Measurements from ENCODE around the gene IMMP2L.

Gene IMMP2L

DNA sequence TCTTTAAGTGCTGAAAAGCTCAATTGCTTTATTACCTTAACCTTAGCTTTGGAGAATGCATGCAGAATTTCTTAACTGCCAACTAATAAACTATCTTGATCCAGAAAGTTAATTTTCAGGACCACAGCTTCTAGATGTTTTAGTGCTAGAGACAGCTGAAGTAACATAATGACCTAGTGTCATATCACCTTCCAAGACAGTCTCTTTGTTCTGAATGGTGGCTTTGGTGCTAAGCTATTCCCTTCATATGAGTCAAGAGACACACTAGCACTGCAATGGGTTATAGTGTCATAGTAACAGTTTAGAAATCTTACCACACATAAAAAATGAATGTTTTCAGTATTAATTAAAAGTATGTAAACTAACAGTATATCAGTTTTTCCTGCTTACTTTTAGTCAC lies 586.8 kb downstream of the IMMP2L start:
- TF ChIP-seq, protein P1, sequence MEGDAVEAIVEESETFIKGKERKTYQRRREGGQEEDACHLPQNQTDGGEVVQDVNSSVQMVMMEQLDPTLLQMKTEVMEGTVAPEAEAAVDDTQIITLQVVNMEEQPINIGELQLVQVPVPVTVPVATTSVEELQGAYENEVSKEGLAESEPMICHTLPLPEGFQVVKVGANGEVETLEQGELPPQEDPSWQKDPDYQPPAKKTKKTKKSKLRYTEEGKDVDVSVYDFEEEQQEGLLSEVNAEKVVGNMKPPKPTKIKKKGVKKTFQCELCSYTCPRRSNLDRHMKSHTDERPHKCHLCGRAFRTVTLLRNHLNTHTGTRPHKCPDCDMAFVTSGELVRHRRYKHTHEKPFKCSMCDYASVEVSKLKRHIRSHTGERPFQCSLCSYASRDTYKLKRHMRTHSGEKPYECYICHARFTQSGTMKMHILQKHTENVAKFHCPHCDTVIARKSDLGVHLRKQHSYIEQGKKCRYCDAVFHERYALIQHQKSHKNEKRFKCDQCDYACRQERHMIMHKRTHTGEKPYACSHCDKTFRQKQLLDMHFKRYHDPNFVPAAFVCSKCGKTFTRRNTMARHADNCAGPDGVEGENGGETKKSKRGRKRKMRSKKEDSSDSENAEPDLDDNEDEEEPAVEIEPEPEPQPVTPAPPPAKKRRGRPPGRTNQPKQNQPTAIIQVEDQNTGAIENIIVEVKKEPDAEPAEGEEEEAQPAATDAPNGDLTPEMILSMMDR (conservative IDR thresholded peaks at IDR 0.05; ENCODE audit: low read length): no peak
- no peak for TF ChIP-seq EZH2phosphoT487 (IDR thresholded peaks at IDR 0.05; ENCODE audit: borderline replicate concordance)
- Histone ChIP-seq H4K20me1 (ENCODE audit: insufficient read depth, low read length, poor library complexity, severe bottlenecking) (no peaks in the 10 kb centered on the region), H3K4me3 (ENCODE audit: low read length, poor library complexity, severe bottlenecking) (no peak overlapping the region), H3K4me2 (ENCODE audit: low read depth, low read length, poor library complexity, severe bottlenecking) (no peak overlapping the region), H3K4me1 (ENCODE audit: insufficient read depth, low read length, poor library complexity, severe bottlenecking) (peaks cover 11% of the 10 kb centered on the region), H3K9ac (ENCODE audit: low read depth, low read length, poor library complexity, severe bottlenecking) (no peak overlapping the region), H2AFZ (ENCODE audit: low read length) (no peak overlapping the region), H3K79me2 (ENCODE audit: insufficient read depth, low read length) (no peaks in the 10 kb centered on the region), H3F3A (ENCODE audit: low read depth) (no peaks in the 10 kb centered on the region), H3K36me3 (ENCODE audit: insufficient read depth, low read length) (no peaks in the 10 kb centered on the region), H3K9me2 (replicated peaks; ENCODE audit: low read depth, low read length) (no peaks in the 10 kb centered on the region), H3K9me3 (ENCODE audit: insufficient read depth, low read depth, low read length) (no peaks in the 10 kb centered on the region), H3K27me3 (ENCODE audit: insufficient read depth, low read length, poor library complexity, severe bottlenecking) (no peaks in the 10 kb centered on the region)

DNA sequence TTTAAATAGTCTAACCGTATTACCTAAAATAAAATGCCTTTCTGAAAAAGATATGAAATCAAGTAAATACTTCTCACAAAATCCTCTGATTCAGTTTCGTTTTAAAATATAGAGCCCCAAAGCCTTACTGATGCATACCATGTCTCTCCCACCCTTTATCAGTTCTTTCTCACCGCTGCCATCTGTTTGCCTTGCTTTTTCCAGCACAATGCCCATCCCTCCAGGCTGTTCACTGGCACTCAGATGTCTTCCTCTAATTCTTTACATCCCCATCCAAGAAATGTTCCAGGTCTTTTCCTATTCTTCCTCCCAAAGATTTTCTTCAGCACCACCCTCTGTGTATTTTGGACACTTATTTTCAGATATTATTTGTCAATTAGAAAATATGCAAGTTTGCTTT lies 587.9 kb downstream of the IMMP2L start:
- Histone ChIP-seq H3F3A (ENCODE audit: low read depth) (no peaks in the 10 kb centered on the region), H3K9me2 (replicated peaks; ENCODE audit: low read depth, low read length) (no peaks in the 10 kb centered on the region), H3K36me3 (ENCODE audit: insufficient read depth, low read length) (no peaks in the 10 kb centered on the region), H3K79me2 (ENCODE audit: insufficient read depth, low read length) (no peaks in the 10 kb centered on the region), H3K4me1 (ENCODE audit: insufficient read depth, low read length, poor library complexity, severe bottlenecking) (peaks cover 11% of the 10 kb centered on the region), H4K20me1 (ENCODE audit: insufficient read depth, low read length, poor library complexity, severe bottlenecking) (no peaks in the 10 kb centered on the region), H3K4me2 (ENCODE audit: low read depth, low read length, poor library complexity, severe bottlenecking) (no peak overlapping the region), H3K4me3 (ENCODE audit: low read length, poor library complexity, severe bottlenecking) (no peak overlapping the region), H3K9ac (ENCODE audit: low read depth, low read length, poor library complexity, severe bottlenecking) (no peak overlapping the region), H3K27me3 (ENCODE audit: insufficient read depth, low read length, poor library complexity, severe bottlenecking) (no peaks in the 10 kb centered on the region), H2AFZ (ENCODE audit: low read length) (no peak overlapping the region), H3K9me3 (ENCODE audit: insufficient read depth, low read depth, low read length) (no peaks in the 10 kb centered on the region)
- TF ChIP-seq EZH2phosphoT487 (IDR thresholded peaks at IDR 0.05; ENCODE audit: borderline replicate concordance): no peak
- TF ChIP-seq, protein P1 (conservative IDR thresholded peaks at IDR 0.05; ENCODE audit: low read length): no peak

DNA sequence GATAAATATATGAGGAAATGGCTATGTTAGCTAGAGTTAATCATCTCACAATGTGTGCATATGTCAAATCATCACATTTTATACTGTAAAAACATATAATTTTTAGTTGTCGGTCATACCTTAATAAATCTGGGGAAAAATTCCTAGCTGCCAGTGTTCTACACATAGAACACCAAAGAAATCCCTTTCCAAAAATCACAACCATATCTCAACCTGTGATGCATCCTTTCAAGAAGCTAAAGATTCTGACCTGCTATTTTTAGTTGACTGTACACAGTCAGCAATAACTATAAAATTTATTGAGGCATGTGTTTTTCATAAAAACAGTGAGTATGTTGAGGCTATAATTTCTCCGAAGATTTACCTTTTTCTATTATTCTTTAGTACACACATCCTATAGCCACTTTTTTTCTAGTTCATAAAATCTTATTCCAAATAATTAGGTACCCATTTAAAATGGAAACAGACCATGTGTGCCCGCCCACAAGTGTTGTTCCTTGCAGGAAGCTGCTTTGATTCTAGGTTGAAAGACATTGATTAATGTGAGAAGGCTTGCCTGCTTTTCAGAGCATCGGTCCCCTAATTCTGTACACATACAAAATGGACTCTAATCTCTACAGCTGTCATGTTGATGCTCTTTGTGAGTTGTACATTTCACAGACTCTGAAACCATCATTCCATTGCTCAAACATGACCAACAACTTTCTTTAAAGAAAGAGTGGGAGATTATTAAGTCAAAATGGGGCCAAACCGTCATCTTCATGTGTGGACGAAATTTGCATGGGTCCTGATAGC lies 588.9 kb downstream of the IMMP2L start:
- Histone ChIP-seq H4K20me1 (ENCODE audit: insufficient read depth, low read length, poor library complexity, severe bottlenecking) (no peaks in the 10 kb centered on the region), H3K79me2 (ENCODE audit: insufficient read depth, low read length) (no peaks in the 10 kb centered on the region)

More for the DNA sequence above, 588.9 kb downstream of the IMMP2L start:
- Histone ChIP-seq H3K9me2 (replicated peaks; ENCODE audit: low read depth, low read length) (no peaks in the 10 kb centered on the region), H3K9ac (ENCODE audit: low read depth, low read length, poor library complexity, severe bottlenecking) (no peak overlapping the region), H3K4me3 (ENCODE audit: low read length, poor library complexity, severe bottlenecking) (no peak overlapping the region), H3K4me2 (ENCODE audit: low read depth, low read length, poor library complexity, severe bottlenecking) (no peak overlapping the region), H3K36me3 (ENCODE audit: insufficient read depth, low read length) (no peaks in the 10 kb centered on the region), H2AFZ (ENCODE audit: low read length) (no peak overlapping the region), H3K9me3 (ENCODE audit: insufficient read depth, low read depth, low read length) (no peaks in the 10 kb centered on the region), H3K27me3 (ENCODE audit: insufficient read depth, low read length, poor library complexity, severe bottlenecking) (no peaks in the 10 kb centered on the region), H3K4me1 (ENCODE audit: insufficient read depth, low read length, poor library complexity, severe bottlenecking) (peaks cover 11% of the 10 kb centered on the region), H3F3A (ENCODE audit: low read depth) (no peaks in the 10 kb centered on the region)
- TF ChIP-seq, protein P1 (conservative IDR thresholded peaks at IDR 0.05; ENCODE audit: low read length): no peak

Data from Loucy (cell line).